ENCODE data around the gene OR2H1.

Gene OR2H1

DNA sequence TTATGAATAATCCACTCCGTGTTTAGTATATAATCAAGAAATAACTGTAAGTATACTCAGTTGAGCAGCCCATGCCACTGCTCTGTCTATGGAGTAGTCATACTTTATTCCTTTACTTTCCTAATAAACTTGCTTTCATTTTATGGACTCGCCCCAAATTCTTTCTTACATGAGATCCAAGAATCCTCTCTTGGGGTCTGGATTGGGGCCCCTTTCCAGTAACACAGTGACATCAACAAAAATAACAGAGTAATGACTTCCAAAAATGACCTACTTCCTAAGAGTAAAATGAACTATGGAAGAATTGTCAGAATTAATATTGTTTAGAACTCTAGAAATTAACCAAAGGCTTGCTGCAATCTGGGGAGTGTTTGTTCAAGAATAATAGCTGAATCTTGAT is 8.8 kb downstream of the OR2H1 start:
- no peak for DNase-seq
- no peak overlapping the region for H2BK120ac ChIP-seq (ENCODE audit: low read depth, low read length)
- H4K8ac ChIP-seq (ENCODE audit: low read length) = no peak overlapping the region
- 100% methylated on average over 2 of the region's 2 CpGs for WGBS
- H3K9ac ChIP-seq (ENCODE audit: low read length) = no peak overlapping the region
- H3K4ac ChIP-seq (ENCODE audit: low read depth in 1 of 2, low read length in 2 of 2) = no peak overlapping the region
- H2BK12ac ChIP-seq (ENCODE audit: low read length in 2 of 2) = no peak overlapping the region
- H3K4me2 ChIP-seq (ENCODE audit: low read length, poor library complexity, severe bottlenecking) = no peak overlapping the region
- no peak overlapping the region for H2AK5ac ChIP-seq (ENCODE audit: low read length, severe bottlenecking)
- H3K4me3 ChIP-seq (ENCODE audit: insufficient read depth in 1 of 2, low read depth in 1 of 2, low read length in 2 of 2) = no peak overlapping the region
- no peaks in the 10 kb centered on the region for H3K36me3 ChIP-seq (ENCODE audit: control insufficient read depth in 1 of 2, insufficient read depth in 2 of 2, low read depth in 1 of 2, low read length in 2 of 2)
- H3K18ac ChIP-seq (ENCODE audit: low read depth in 1 of 2, low read length in 2 of 2) = no peak overlapping the region
- H3K4me1 ChIP-seq (ENCODE audit: control insufficient read depth, insufficient read depth, low read depth, low read length) = no peaks in the 10 kb centered on the region
- no peaks in the 10 kb centered on the region for H3K79me1 ChIP-seq (replicated peaks; ENCODE audit: low read length, poor library complexity, severe bottlenecking)
- no peak overlapping the region for H2BK15ac ChIP-seq (ENCODE audit: low read depth, poor library complexity, severe bottlenecking)
- no peak overlapping the region for H3K23ac ChIP-seq (ENCODE audit: low read length in 2 of 2)
- H4K91ac ChIP-seq (ENCODE audit: low read length) = no peak overlapping the region
- no peak overlapping the region for H3K14ac ChIP-seq (ENCODE audit: low read length in 2 of 2)
- no peak overlapping the region for H2AFZ ChIP-seq (ENCODE audit: low read depth, low read length)
- H3K27ac ChIP-seq (ENCODE audit: low read length, poor library complexity, severe bottlenecking) = no peak overlapping the region
- peaks cover 0 to 11% of the 10 kb centered on the region in 2 experiments for H3K27me3 ChIP-seq (ENCODE audit: control insufficient read depth in 1 of 2, insufficient read depth in 1 of 2, low read length in 2 of 2)
- no peaks in the 10 kb centered on the region for H3K9me3 ChIP-seq (ENCODE audit: control insufficient read depth, low read length)
- H2BK5ac ChIP-seq (ENCODE audit: low read depth, low read length, poor library complexity, severe bottlenecking) = no peak overlapping the region

DNA sequence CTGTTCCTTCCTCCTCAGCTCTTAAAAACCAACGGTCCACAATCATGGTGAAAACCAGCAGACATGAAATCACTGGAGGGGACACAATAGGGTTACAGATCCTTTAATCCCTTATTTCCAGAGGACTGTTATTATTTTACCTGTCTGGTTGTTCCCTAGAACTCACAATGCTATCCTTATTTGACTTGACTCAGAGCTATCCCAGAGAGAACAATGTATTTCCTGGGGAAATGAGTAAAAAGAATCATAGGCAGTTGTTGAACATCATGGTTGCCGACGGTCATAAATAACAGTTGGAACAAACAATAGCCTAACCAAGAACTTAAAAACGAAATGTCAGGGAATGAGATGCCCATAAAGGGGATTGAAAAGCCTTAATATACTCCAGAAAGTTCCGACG is 9.3 kb downstream of the OR2H1 start:
- Histone ChIP-seq H4K8ac (ENCODE audit: low read length) (no peak overlapping the region), H2BK12ac (ENCODE audit: low read length in 2 of 2) (no peak overlapping the region), H3K4me2 (ENCODE audit: low read length, poor library complexity, severe bottlenecking) (no peak overlapping the region), H3K9me3 (ENCODE audit: control insufficient read depth, low read length) (no peaks in the 10 kb centered on the region), H3K27me3 (ENCODE audit: control insufficient read depth in 1 of 2, insufficient read depth in 1 of 2, low read length in 2 of 2) (peaks cover 0 to 11% of the 10 kb centered on the region in 2 experiments), H3K36me3 (ENCODE audit: control insufficient read depth in 1 of 2, insufficient read depth in 2 of 2, low read depth in 1 of 2, low read length in 2 of 2) (no peaks in the 10 kb centered on the region), H2BK5ac (ENCODE audit: low read depth, low read length, poor library complexity, severe bottlenecking) (no peak overlapping the region), H4K91ac (ENCODE audit: low read length) (no peak overlapping the region), H3K18ac (ENCODE audit: low read depth in 1 of 2, low read length in 2 of 2) (no peak overlapping the region), H3K23ac (ENCODE audit: low read length in 2 of 2) (no peak overlapping the region), H3K4me3 (ENCODE audit: insufficient read depth in 1 of 2, low read depth in 1 of 2, low read length in 2 of 2) (no peak overlapping the region), H3K4me1 (ENCODE audit: control insufficient read depth, insufficient read depth, low read depth, low read length) (no peaks in the 10 kb centered on the region), H3K4ac (ENCODE audit: low read depth in 1 of 2, low read length in 2 of 2) (no peak overlapping the region), H3K9ac (ENCODE audit: low read length) (no peak overlapping the region), H3K79me1 (replicated peaks; ENCODE audit: low read length, poor library complexity, severe bottlenecking) (no peaks in the 10 kb centered on the region), H2AFZ (ENCODE audit: low read depth, low read length) (no peak overlapping the region), H3K14ac (ENCODE audit: low read length in 2 of 2) (no peak overlapping the region), H2BK15ac (ENCODE audit: low read depth, poor library complexity, severe bottlenecking) (no peak overlapping the region), H3K27ac (ENCODE audit: low read length, poor library complexity, severe bottlenecking) (no peak overlapping the region), H2BK120ac (ENCODE audit: low read depth, low read length) (no peak overlapping the region), H2AK5ac (ENCODE audit: low read length, severe bottlenecking) (no peak overlapping the region)
- no peak for DNase-seq
- 48% methylated on average over 6 of the region's 6 CpGs for WGBS

- Histone ChIP-seq H2AFZ (ENCODE audit: low read depth, low read length) (no peak overlapping the region), H2BK5ac (ENCODE audit: low read depth, low read length, poor library complexity, severe bottlenecking) (no peak overlapping the region), H3K4me1 (ENCODE audit: control insufficient read depth, insufficient read depth, low read depth, low read length) (no peaks in the 10 kb centered on the region), H2AK5ac (ENCODE audit: low read length, severe bottlenecking) (no peak overlapping the region), H3K9ac (ENCODE audit: low read length) (no peak overlapping the region), H3K27me3 (ENCODE audit: control insufficient read depth in 1 of 2, insufficient read depth in 1 of 2, low read length in 2 of 2) (peaks cover 0 to 5% of the 10 kb centered on the region in 2 experiments), H3K9me3 (ENCODE audit: control insufficient read depth, low read length) (no peaks in the 10 kb centered on the region), H4K91ac (ENCODE audit: low read length) (no peak overlapping the region), H3K18ac (ENCODE audit: low read depth in 1 of 2, low read length in 2 of 2) (no peak overlapping the region), H3K4ac (ENCODE audit: low read depth in 1 of 2, low read length in 2 of 2) (no peak overlapping the region), H3K4me3 (ENCODE audit: insufficient read depth in 1 of 2, low read depth in 1 of 2, low read length in 2 of 2) (no peak overlapping the region), H2BK15ac (ENCODE audit: low read depth, poor library complexity, severe bottlenecking) (no peak overlapping the region), H2BK120ac (ENCODE audit: low read depth, low read length) (no peak overlapping the region), H2BK12ac (ENCODE audit: low read length in 2 of 2) (no peak overlapping the region), H3K14ac (ENCODE audit: low read length in 2 of 2) (no peak overlapping the region), H3K36me3 (ENCODE audit: control insufficient read depth in 1 of 2, insufficient read depth in 2 of 2, low read depth in 1 of 2, low read length in 2 of 2) (no peaks in the 10 kb centered on the region), H3K79me1 (replicated peaks; ENCODE audit: low read length, poor library complexity, severe bottlenecking) (no peaks in the 10 kb centered on the region), H3K27ac (ENCODE audit: low read length, poor library complexity, severe bottlenecking) (no peak overlapping the region), H3K4me2 (ENCODE audit: low read length, poor library complexity, severe bottlenecking) (no peak overlapping the region), H3K23ac (ENCODE audit: low read length in 2 of 2) (no peak overlapping the region), H4K8ac (ENCODE audit: low read length) (no peak overlapping the region)
- WGBS = 20% methylated on average over 1 of the region's 2 CpGs
- DNase-seq = no peak
Measured at GRCh38 chr6:29474996-29475395, 18.0 kb downstream of the OR2H1 start.

- H3K36me3 ChIP-seq (ENCODE audit: control insufficient read depth in 1 of 2, insufficient read depth in 2 of 2, low read depth in 1 of 2, low read length in 2 of 2) = no peaks in the 10 kb centered on the region
- H4K8ac ChIP-seq (ENCODE audit: low read length) = no peak overlapping the region
- 45% methylated on average over 5 of the region's 5 CpGs for WGBS
Measured at GRCh38 chr6:29477923-29478450, 21.0 kb downstream of the OR2H1 start.

More at GRCh38 chr6:29477923-29478450, 21.0 kb downstream of the OR2H1 start:
- Histone ChIP-seq H3K27ac (ENCODE audit: low read length, poor library complexity, severe bottlenecking) (no peak overlapping the region), H3K4me1 (ENCODE audit: control insufficient read depth, insufficient read depth, low read depth, low read length) (no peaks in the 10 kb centered on the region), H4K91ac (ENCODE audit: low read length) (no peak overlapping the region), H2AFZ (ENCODE audit: low read depth, low read length) (no peak overlapping the region), H2BK120ac (ENCODE audit: low read depth, low read length) (no peak overlapping the region), H3K79me1 (replicated peaks; ENCODE audit: low read length, poor library complexity, severe bottlenecking) (no peaks in the 10 kb centered on the region), H3K23ac (ENCODE audit: low read length in 2 of 2) (no peak overlapping the region), H3K4me2 (ENCODE audit: low read length, poor library complexity, severe bottlenecking) (no peak overlapping the region), H2AK5ac (ENCODE audit: low read length, severe bottlenecking) (no peak overlapping the region), H3K4me3 (ENCODE audit: insufficient read depth in 1 of 2, low read depth in 1 of 2, low read length in 2 of 2) (no peak overlapping the region), H3K14ac (ENCODE audit: low read length in 2 of 2) (no peak overlapping the region), H3K9me3 (ENCODE audit: control insufficient read depth, low read length) (no peaks in the 10 kb centered on the region), H3K4ac (ENCODE audit: low read depth in 1 of 2, low read length in 2 of 2) (no peak overlapping the region), H2BK5ac (ENCODE audit: low read depth, low read length, poor library complexity, severe bottlenecking) (no peak overlapping the region), H2BK12ac (ENCODE audit: low read length in 2 of 2) (no peak overlapping the region), H3K27me3 (ENCODE audit: control insufficient read depth in 1 of 2, insufficient read depth in 1 of 2, low read length in 2 of 2) (peaks cover 0 to 5% of the 10 kb centered on the region in 2 experiments), H3K9ac (ENCODE audit: low read length) (no peak overlapping the region), H2BK15ac (ENCODE audit: low read depth, poor library complexity, severe bottlenecking) (no peak overlapping the region), H3K18ac (ENCODE audit: low read depth in 1 of 2, low read length in 2 of 2) (no peak overlapping the region)
- DNase-seq = no peak

Measured in mesenchymal stem cell (in vitro differentiated cells and primary cell).